Endothelial cell of umbilical vein (primary cell): ENCODE data around the gene TMEM11. TPM values are rescaled to one million over a fixed set of nuclear protein-coding genes. Genes with fewer than 3 reads are reported as not detected.

ENCODE experiments used
- BruUV-seq: library from RNA; stranded (reverse); fragments of 400-500 nt; replicated peaks from 2 replicates; lab custom pipeline; 2021; lab: Mats Ljungman, UMichigan
- CTCF ChIA-PET: fragments of 300-600, 350-600 bp; sonication (Branson Sonifier 250); formaldehyde crosslinking; loops from one replicate; lab custom pipeline; 2021; ENCODE audit warnings: antibody characterized with exemption, inconsistent platforms; lab: Charles Lee
- POLR2A ChIA-PET: fragments of 300-600, 350-600 bp; sonication (Branson Sonifier 250); formaldehyde crosslinking; loops from one replicate; lab custom pipeline; 2021; ENCODE audit warnings: antibody characterized with exemption, inconsistent platforms; lab: Charles Lee
- DNase-seq: peaks from one replicate; pipeline ENCODE4 v3.0.0-alpha.2; 2011; ENCODE audit warnings: low read depth, low spot score
- FAIRE-seq: peaks from 2 replicates; lab custom pipeline; 2011; peaks lifted over from hg19 to GRCh38; lab: Jason Lieb, UNC
- H2AFZ ChIP-seq: 2 replicates; pipeline ENCODE4 v1.6.0; 2012; ENCODE audit warnings: low read depth, low read length, control low read depth, inconsistent platforms
- H3K27ac ChIP-seq: 2 replicates; pipeline ENCODE4 v1.5.1; 2011; ENCODE audit warnings: low read depth, mild to moderate bottlenecking, control low read depth, low read length, moderate library complexity; ENCODE audit not compliant: insufficient read depth
- H3K27me3 ChIP-seq, 2 experiments: 2 replicates each; pipeline versions ENCODE4 v1.6.0 to v1.6.1; 2011; ENCODE audit warnings: low read length in 2 of 2, mixed read lengths in 1 of 2; ENCODE audit not compliant: control insufficient read depth in 2 of 2, insufficient read depth in 2 of 2
- H3K36me3 ChIP-seq, 2 experiments: 2 replicates in 1 of 2; 3 replicates in 1 of 2; pipeline ENCODE4 v1.5.1; 2011; ENCODE audit warnings: low read length in 2 of 2, mild to moderate bottlenecking in 1 of 2, moderate library complexity in 1 of 2; ENCODE audit not compliant: control insufficient read depth in 2 of 2, insufficient read depth in 2 of 2; ENCODE audit errors: extremely low read depth in 1 of 2
- H3K4me1 ChIP-seq: 3 replicates; pipeline ENCODE4 v1.5.1; 2011; ENCODE audit warnings: mild to moderate bottlenecking, low read length; ENCODE audit not compliant: control insufficient read depth, insufficient read depth; ENCODE audit errors: extremely low read depth
- H3K4me2 ChIP-seq: 2 replicates; pipeline ENCODE4 v1.6.1; 2011; ENCODE audit warnings: low read length, control low read depth, mixed read lengths; ENCODE audit not compliant: insufficient read depth
- H3K4me3 ChIP-seq, 3 experiments: fragments of 200-600 bp in 1 of 3; sonication (generic), shearing (Covaris generic) in 1 of 3; replicated peaks in 1 of 3; 2 replicates each; pipeline ENCODE4 v1.5.1; 2011 to 2016; ENCODE audit warnings: control low read depth in 3 of 3, low read length in 3 of 3, mild to moderate bottlenecking in 2 of 3, inconsistent platforms in 1 of 3, low read depth in 1 of 3, moderate library complexity in 1 of 3; ENCODE audit not compliant: insufficient read depth in 1 of 3
- H3K79me2 ChIP-seq: 2 replicates; pipeline ENCODE4 v1.6.0; 2012; ENCODE audit warnings: low read length, inconsistent platforms; ENCODE audit not compliant: control insufficient read depth, insufficient read depth
- H3K9ac ChIP-seq: replicated peaks from 2 replicates; pipeline ENCODE3; 2011; ENCODE audit warnings: low read length, control low read depth; ENCODE audit not compliant: insufficient read depth; ENCODE audit errors: extremely low read depth
- H3K9me1 ChIP-seq: replicated peaks from 3 replicates; pipeline ENCODE4 v1.6.0; 2011; ENCODE audit warnings: mild to moderate bottlenecking, low read length; ENCODE audit not compliant: control insufficient read depth, insufficient read depth; ENCODE audit errors: extremely low read depth
- H3K9me3 ChIP-seq: replicated peaks from 2 replicates; pipeline ENCODE4 v1.5.1; 2012; ENCODE audit warnings: low read length, inconsistent platforms; ENCODE audit not compliant: control insufficient read depth, insufficient read depth
- H4K20me1 ChIP-seq: replicated peaks from 2 replicates; pipeline ENCODE3; 2011; ENCODE audit warnings: mild to moderate bottlenecking, low read length; ENCODE audit not compliant: control insufficient read depth, insufficient read depth; ENCODE audit errors: extremely low read depth
- CTCF ChIP-seq, 2 donors: IDR thresholded peaks; 1 replicate in 1 of 2; 2 replicates in 1 of 2; pipeline ENCODE4 v1.5.1; 2011; ENCODE audit warnings: low read length in 2 of 2, mild to moderate bottlenecking in 2 of 2, moderate library complexity in 2 of 2, control low read depth in 1 of 2, inconsistent platforms in 1 of 2, low read depth in 1 of 2; ENCODE audit not compliant: insufficient read depth in 1 of 2; ENCODE audit errors: extremely low read depth in 1 of 2
- EZH2 ChIP-seq: IDR thresholded peaks from 2 replicates; pipeline ENCODE4 v1.6.1; 2012; ENCODE audit warnings: borderline replicate concordance, low read depth, mild to moderate bottlenecking, moderate library complexity, low read length, inconsistent platforms; ENCODE audit not compliant: severe bottlenecking
- FOS ChIP-seq: IDR thresholded peaks from 2 replicates; pipeline ENCODE4 v1.6.1; 2011; ENCODE audit warnings: mild to moderate bottlenecking, low read length, moderate library complexity, borderline replicate concordance; ENCODE audit not compliant: insufficient read depth
- GATA2 ChIP-seq: IDR thresholded peaks from 2 replicates; pipeline ENCODE4 v1.7.0; 2011; ENCODE audit warnings: low read depth, mild to moderate bottlenecking, moderate library complexity, mixed read lengths, low read length; ENCODE audit not compliant: insufficient read length, insufficient read depth
- JUN ChIP-seq: IDR thresholded peaks from 2 replicates; pipeline ENCODE4 v1.6.1; 2011; ENCODE audit warnings: borderline replicate concordance, low read depth; ENCODE audit not compliant: insufficient read length, insufficient read depth
- MAX ChIP-seq: IDR thresholded peaks from 2 replicates; pipeline ENCODE4 v1.6.1; 2011; ENCODE audit not compliant: insufficient read depth, insufficient read length
- MYC ChIP-seq: IDR thresholded peaks from one replicate; pipeline ENCODE4 v1.6.1; 2011; ENCODE audit warnings: mild to moderate bottlenecking, low read depth, low read length
- POLR2A ChIP-seq: IDR thresholded peaks from 2 replicates; pipeline ENCODE4 v1.6.1; 2012; ENCODE audit warnings: low read depth, mild to moderate bottlenecking, control low read depth, low read length
- POLR2AphosphoS5 ChIP-seq: IDR thresholded peaks from 2 replicates; pipeline ENCODE4 v1.6.1; 2012; ENCODE audit warnings: low read depth, mild to moderate bottlenecking, control low read depth, low read length, moderate library complexity; ENCODE audit not compliant: insufficient read depth
- dilution Hi-C: fragments of 300-500 bp; cut with MboI; formaldehyde crosslinking; loops from one replicate; pipeline ENCODE4 v1.15.0; 2019; ENCODE audit warnings: low sequenced_read_pairs; ENCODE audit not compliant: extremely low pct_ligation_motif_present
- intact Hi-C: fragments of 100-400 bp; cut with micrococcal nuclease; formaldehyde crosslinking; loops from one replicate; pipeline ENCODE4 v1.10.0; 2022
- polyA plus RNA-seq, 4 experiments: library from polyadenylated mRNA; depleted of rRNA in 3 of 4; stranded (reverse) in 3 of 4; unstranded in 1 of 4; fragments of >200 nt; gene quantifications; 2 replicates each; pipeline versions ENCODE4 v1.2.1 to v1.2.3, GENCODE V29; 2011 to 2012; ENCODE audit warnings: missing spikeins in 1 of 4
- total RNA-seq: library from RNA; stranded (reverse); gene quantifications from 2 replicates; pipeline ENCODE4 v1.2.3, GENCODE V29; 2021

Gene TMEM11
- total and polyA plus RNA-seq, 2 donors (not counting 3 experiments of a cell fraction or from before 2014, with no cell fraction given), result 27.4 to 79.9 TPM

- intact Hi-C loops, result no loop called here
- FAIRE-seq, result no peak
Observed at GRCh38 chr17:21173543-21173942, 40.4 kb downstream of the TMEM11 start.

More at GRCh38 chr17:21173543-21173942, 40.4 kb downstream of the TMEM11 start:
- no peak for DNase-seq
- dilution Hi-C loops, result no loop called here
- Histone ChIP-seq H3K9ac (no peak overlapping the region), H4K20me1 (no peaks in the 10 kb centered on the region), H3K36me3 (no peaks in the 10 kb centered on the region), H3K79me2 (no peaks in the 10 kb centered on the region), H2AFZ (no peak overlapping the region), H3K27me3 (no peaks in the 10 kb centered on the region), H3K9me1 (no peaks in the 10 kb centered on the region), H3K4me3 (no peak overlapping the region), H3K9me3 (no peaks in the 10 kb centered on the region), H3K4me1 (no peaks in the 10 kb centered on the region), H3K27ac (no peak overlapping the region), H3K4me2 (no peak overlapping the region)
- no peak for TF ChIP-seq CTCF (IDR thresholded peaks at IDR 0.05; ENCODE audit: extremely low read depth in 1 of 2, insufficient read depth in 1 of 2, low read depth in 1 of 2, low read length in 2 of 2)
- TF ChIP-seq MYC, result no peak
- TF ChIP-seq POLR2A, result no peak
- no peak for TF ChIP-seq GATA2
- TF ChIP-seq MAX, result no peak
- no peak for TF ChIP-seq FOS
- no peak for TF ChIP-seq JUN
- no peak for TF ChIP-seq POLR2AphosphoS5
- TF ChIP-seq EZH2, result no peak
- no TSS peak for BruUV-seq
- POLR2A ChIA-PET, result no interaction called here
- CTCF ChIA-PET, result interaction anchor here (1.1 to 1.9 kb wide), 2 partner anchors 13 to 44 kb away, joined by 3 to 6 read pairs; no protein-coding TSS in a partner anchor
